ENCODE measurements around the gene ZNF585A.
"Not testable (repeated sequence)": the region's sequence is repeated elsewhere in the genome, so short reads cannot be mapped to it uniquely, and the experiment has no call there.

The ZNF585A gene

DNA sequence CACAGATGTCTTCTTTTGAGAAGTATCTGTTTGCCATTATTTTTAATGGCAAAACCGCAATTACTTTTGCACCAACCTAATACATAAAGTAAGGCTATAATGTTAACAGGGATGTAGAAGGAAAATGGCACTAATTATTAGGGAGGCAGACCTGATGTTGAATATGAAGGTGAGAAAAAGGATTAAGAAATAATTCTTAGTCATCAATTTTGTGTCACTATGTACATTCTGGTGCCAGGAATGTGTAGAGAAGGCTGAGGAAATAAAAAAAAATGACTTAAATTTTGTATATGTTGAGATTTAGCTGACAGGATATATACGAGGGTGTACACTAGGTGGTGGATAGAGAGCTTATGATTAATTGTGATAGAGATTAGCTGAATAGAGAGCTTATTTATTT, 25.3 kb upstream of the ZNF585A start:
- no peak for TF ChIP-seq CTCF (IDR thresholded peaks at IDR 0.05; ENCODE audit: low read depth, low read length)
- no peak for DNase-seq (ENCODE audit: low read depth in 2 of 2)
- H3K4me3 ChIP-seq (replicated peaks in 1 of 2; ENCODE audit: low read depth in 2 of 2, low read length in 2 of 2) = no peak overlapping the region

DNA sequence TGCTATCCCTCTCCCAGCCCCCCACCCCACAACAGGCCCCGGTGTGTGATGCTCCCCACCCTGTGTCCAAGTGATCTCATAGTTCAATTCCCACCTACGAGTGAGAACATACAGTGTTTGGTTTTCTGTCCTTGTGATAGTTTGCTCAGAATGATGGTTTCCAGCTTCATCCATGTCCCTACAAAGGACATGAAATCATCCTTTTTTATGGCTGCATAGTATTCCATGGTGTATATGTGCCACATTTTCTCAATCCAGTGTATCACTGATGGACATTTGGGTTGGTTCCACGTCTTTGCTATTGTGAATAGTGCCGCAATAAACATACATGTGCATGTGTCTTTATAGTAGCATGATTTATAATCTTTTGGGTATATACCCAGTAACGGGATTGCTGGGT, 24.6 kb upstream of the ZNF585A start:
- H3K4me3 ChIP-seq (replicated peaks in 1 of 2; ENCODE audit: low read depth in 2 of 2, low read length in 2 of 2); DNase-seq (ENCODE audit: low read depth in 2 of 2): not testable (repeated sequence)

DNA sequence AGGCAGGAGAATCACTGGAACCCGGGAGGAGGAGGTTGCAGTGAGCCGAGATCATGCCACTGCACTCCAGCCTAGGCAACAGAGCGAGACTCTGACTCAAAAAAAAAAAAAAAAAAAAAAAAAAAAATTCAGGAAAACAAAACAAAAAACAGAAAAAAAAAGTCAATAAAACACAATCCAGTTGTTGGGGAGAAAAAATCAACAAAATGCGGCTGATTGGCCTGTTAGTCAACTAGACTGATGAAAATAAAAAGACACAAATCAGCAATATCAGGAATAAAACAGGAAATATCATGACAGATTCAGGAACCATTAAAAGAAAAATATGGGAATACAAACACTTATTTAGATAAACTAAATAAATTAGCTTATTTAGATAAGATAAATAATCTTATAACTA, 22.8 kb upstream of the ZNF585A start:
- DNase-seq (ENCODE audit: low read depth in 2 of 2); H3K4me3 ChIP-seq (replicated peaks in 1 of 2; ENCODE audit: low read depth in 2 of 2, low read length in 2 of 2): not testable (repeated sequence)

- not testable (repeated sequence) for H3K4me3 ChIP-seq (replicated peaks in 1 of 2; ENCODE audit: low read depth in 2 of 2, low read length in 2 of 2)
These were observed 13.6 kb upstream of the ZNF585A start for GRCh38 chr19:37186071-37186470.

DNA sequence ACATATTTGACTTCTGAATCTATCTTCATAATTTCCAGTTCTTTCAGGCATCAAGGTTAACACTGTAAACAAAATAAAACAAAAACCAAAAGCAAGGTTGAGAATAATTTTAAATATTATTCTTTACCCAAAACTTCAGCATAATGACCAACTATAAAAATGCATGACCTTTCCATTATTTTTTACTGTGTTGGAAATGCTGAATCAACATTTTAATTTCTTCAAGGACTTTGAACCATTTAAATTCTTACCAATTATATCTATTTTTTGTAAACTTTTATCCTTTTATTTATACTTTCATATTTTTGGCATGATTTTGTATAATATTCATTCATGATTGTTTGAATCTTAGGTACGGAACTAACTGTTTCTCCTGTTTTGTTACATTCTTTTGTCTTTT, 6.9 kb downstream of the ZNF585A start:
- no peak for DNase-seq (ENCODE audit: low read depth in 2 of 2)
- H3K4me3 ChIP-seq (replicated peaks in 1 of 2; ENCODE audit: low read depth in 2 of 2, low read length in 2 of 2) = no peak overlapping the region
- TF ChIP-seq CTCF (IDR thresholded peaks at IDR 0.05; ENCODE audit: low read depth, low read length) = no peak

More at GRCh38 chr19:37186071-37186470, 13.6 kb upstream of the ZNF585A start:
- not testable (repeated sequence) for DNase-seq (ENCODE audit: low read depth in 2 of 2)

DNA sequence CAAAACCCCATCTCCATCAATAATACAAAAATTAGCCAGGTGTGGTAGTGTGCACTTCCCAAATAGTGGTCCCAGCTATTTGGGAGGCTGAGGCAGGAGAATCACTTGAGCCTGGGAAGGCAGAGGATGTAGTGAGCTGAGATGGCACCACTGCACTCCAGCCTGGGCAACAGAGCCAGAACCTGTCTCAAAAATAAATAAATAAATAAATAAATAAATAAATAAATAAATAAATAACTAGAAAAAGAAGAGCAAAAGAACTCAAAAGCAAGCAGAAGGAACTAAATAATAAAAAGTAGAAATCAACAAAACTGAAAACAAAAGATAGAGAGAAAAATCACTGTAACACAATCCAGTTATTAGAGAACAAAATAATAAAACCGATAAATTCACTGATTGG, 12.3 kb downstream of the ZNF585A start:
- no peak overlapping the region for H3K4me3 ChIP-seq (replicated peaks in 1 of 2; ENCODE audit: low read depth in 2 of 2, low read length in 2 of 2)
- DNase-seq (ENCODE audit: low read depth in 2 of 2) = no peak
- no peak for TF ChIP-seq CTCF (IDR thresholded peaks at IDR 0.05; ENCODE audit: low read depth, low read length)

DNA sequence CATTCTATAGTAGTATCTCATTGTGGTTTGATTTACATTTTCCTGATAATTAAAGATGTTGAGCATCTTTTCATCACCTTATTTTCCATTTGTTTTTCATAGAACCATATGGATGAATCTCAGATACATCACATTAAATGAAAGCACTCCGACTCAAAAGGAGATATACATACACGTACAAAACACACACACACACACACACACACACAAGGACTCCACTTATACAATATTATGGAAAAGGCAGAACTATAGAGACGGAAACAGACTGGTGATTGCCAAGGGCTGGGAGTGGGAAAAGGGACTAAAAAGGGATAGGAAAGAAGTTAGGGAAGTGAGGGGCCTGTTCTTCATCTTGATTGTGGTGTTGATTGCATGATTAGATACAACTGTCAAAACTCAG, 24.3 kb downstream of the ZNF585A start:
- no peak for DNase-seq (ENCODE audit: low read depth in 2 of 2)
- no peak for TF ChIP-seq CTCF (IDR thresholded peaks at IDR 0.05; ENCODE audit: low read depth, low read length)
- no peak overlapping the region for H3K4me3 ChIP-seq (replicated peaks in 1 of 2; ENCODE audit: low read depth in 2 of 2, low read length in 2 of 2)

DNA sequence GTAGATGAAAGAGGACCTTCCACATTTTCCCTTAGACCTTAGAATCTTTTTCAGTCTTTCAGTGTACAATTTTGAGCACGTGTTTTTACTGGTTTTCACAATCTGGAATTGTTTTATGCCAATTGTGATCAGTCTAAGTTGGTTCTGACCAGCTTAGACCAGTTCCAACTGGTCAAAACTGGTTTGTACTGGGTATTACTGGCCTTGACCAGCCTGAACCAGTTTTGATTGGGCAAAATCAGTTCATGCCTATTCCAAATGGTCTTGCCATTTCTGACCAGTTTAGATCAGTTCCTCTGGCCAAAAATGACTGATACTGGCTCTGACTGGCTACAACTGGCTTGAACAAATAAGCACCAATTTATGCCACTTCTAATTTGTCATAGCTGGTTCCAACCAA, 36.4 kb downstream of the ZNF585A start:
- TF ChIP-seq CTCF (IDR thresholded peaks at IDR 0.05; ENCODE audit: low read depth, low read length) = no peak
- no peak for DNase-seq (ENCODE audit: low read depth in 2 of 2)
- no peak overlapping the region for H3K4me3 ChIP-seq (replicated peaks in 1 of 2; ENCODE audit: low read depth in 2 of 2, low read length in 2 of 2)

DNA sequence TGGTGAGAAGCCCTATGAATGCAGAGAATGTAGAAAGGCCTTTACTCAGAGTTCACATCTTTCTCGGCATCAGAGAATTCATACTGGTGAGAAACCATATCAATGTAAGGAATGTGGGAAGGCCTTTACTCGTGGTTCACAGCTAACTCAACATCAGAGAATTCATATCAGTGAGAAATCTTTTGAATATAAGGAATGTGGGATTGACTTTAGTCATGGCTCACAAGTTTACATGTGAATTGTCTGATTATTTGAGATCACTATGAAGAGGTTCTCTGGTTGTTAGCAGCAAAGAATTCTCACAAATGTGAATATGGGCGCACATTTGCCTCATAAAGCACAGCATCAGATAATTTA, 43.7 kb downstream of the ZNF585A start:
- DNase-seq (ENCODE audit: low read depth in 2 of 2) = no peak
- no peak for TF ChIP-seq CTCF (IDR thresholded peaks at IDR 0.05; ENCODE audit: low read depth, low read length)
- H3K4me3 ChIP-seq (replicated peaks in 1 of 2; ENCODE audit: low read depth in 2 of 2, low read length in 2 of 2) = no peak overlapping the region
